Cardiac fibroblast (primary cell): ENCODE measurements around the gene GCG.

Experiments
- DNase-seq, 2 donors: peaks; one replicate each; pipeline versions ENCODE4 v3.0.0 to v3.0.0-alpha.2; 2010; ENCODE audit warnings: low read depth in 2 of 2
- H3K4me3 ChIP-seq, 2 donors: replicated peaks in 1 of 2; 1 replicate in 1 of 2; 2 replicates in 1 of 2; pipeline ENCODE4 v1.5.1; 2011; ENCODE audit warnings: low read depth in 2 of 2, low read length in 2 of 2, mild to moderate bottlenecking in 2 of 2, moderate library complexity in 1 of 2
- CTCF ChIP-seq: IDR thresholded peaks from one replicate; pipeline ENCODE4 v1.5.1; 2011; ENCODE audit warnings: low read depth, mild to moderate bottlenecking, low read length, inconsistent platforms

Gene GCG

GRCh38 chr2:162174746-162175145, 22.7 kb upstream of the GCG start:
- peak in 1 of 2 donors; percentile 37 for DNase-seq
- no peak for TF ChIP-seq CTCF
- no peak overlapping the region for H3K4me3 ChIP-seq

GRCh38 chr2:162172802-162173370, 20.8 kb upstream of the GCG start:
- no peak for DNase-seq
- H3K4me3 ChIP-seq: no peak overlapping the region
- TF ChIP-seq CTCF: no peak

- no peak for DNase-seq
- H3K4me3 ChIP-seq: no peak overlapping the region
- no peak for TF ChIP-seq CTCF
These were observed 14.7 kb upstream of the GCG start for GRCh38 chr2:162166745-162167144.

DNA sequence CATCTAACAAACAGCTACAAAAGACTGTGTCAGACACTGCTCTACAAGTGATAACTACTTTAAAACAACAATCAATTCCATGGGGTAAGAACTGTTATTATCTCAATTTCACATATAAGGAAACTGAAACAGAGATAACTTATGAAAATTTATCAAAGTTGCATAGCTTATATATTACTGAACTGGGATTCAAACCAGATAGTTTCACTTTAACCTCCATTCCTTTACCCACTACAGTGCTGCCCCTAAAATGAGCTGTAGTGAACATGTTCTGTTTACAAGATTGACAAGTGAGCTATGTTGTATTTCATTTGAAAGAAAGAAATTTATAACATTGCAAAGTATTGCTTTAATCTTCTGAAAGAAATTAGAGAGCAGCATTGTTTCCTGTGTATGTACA, 14.1 kb upstream of the GCG start:
- H3K4me3 ChIP-seq: no peak overlapping the region
- DNase-seq: no peak
- TF ChIP-seq CTCF: no peak

- peak in 1 of 2 donors; percentile 25 for DNase-seq
- no peak for TF ChIP-seq CTCF
- H3K4me3 ChIP-seq: no peak overlapping the region
These were observed 12.8 kb upstream of the GCG start for GRCh38 chr2:162164802-162165201.

GRCh38 chr2:162159446-162159845, 7.4 kb upstream of the GCG start:
- no peak for TF ChIP-seq CTCF
- no peak overlapping the region for H3K4me3 ChIP-seq
- DNase-seq: no peak

DNA sequence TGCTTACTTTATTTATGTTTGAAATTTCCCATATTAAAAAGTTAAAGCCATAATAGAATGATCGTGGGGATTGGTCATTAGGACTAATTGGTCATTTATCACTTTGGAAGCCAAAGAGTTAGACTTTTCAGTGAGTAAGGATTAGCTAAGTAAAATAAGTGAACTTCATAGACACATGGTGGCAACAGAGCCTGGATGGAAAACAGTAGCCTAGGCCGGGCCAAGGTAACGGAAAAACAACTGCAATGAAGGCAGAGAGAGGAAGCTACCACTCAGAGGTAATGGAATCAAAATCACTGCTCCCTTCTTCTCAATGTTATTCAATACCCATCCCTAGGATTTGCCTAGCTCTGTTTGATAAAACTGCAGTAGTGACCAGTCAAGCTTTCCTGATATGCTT, 4.1 kb upstream of the GCG start:
- no peak for TF ChIP-seq CTCF
- no peak overlapping the region for H3K4me3 ChIP-seq
- DNase-seq: no peak
